Stimulated activated CD8-positive, alpha-beta memory T cell treated with anti-CD3 and anti-CD28 coated beads, Interleukin-15, amount 100 ng/mL, for 48 hours (primary cell): ENCODE measurements around the gene AKT1.

Experiments used
- DNase-seq, 2 donors: peaks; one replicate each; pipeline ENCODE4 v3.0.0-alpha.2; 2020; ENCODE audit warnings: low read depth in 2 of 2

Gene AKT1

DNA sequence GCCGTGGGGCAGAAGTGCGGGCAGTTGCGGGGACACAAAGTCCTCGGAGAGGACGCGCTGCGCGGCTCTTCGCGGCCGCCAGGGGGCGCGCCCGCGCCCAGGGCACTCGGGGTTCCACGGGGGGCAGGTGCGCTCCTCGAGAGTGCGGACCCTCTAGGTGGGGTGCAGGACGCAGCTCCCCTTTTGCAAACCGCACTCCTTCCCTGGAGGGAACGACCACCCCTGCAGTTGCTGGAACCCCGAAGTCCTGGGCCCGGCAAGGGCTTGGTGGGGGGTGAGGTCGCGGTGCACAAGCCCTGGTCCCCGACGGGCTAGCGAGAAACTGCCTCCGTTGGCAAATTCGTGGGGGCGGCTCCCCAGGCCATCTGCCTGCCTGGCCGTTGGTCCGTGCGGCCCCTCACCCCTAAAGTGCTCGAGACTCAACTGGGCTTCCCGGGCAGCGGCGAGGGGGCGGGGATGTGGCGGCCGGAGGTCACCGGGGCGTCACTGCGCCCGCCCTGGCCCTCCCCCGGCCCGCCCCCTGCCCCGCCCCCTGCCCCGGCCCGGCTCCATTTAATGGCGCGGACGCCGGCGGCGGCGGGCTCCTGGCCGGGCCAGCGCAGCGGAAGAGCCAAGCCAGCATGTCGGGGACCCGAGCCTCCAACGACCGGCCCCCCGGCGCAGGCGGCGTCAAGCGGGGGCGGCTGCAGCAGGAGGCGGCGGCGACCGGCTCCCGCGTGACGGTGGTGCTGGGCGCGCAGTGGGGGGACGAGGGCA is 71.7 kb downstream of the AKT1 start, which contains the start of gene ADSS1:
Gene ADSS1 (plus strand): TSS at position 579 of the 756 bp plus-strand sequence. CDS start 42 bp downstream, at position 621.
- DNase-seq = peak; percentile 25 to 36

DNA sequence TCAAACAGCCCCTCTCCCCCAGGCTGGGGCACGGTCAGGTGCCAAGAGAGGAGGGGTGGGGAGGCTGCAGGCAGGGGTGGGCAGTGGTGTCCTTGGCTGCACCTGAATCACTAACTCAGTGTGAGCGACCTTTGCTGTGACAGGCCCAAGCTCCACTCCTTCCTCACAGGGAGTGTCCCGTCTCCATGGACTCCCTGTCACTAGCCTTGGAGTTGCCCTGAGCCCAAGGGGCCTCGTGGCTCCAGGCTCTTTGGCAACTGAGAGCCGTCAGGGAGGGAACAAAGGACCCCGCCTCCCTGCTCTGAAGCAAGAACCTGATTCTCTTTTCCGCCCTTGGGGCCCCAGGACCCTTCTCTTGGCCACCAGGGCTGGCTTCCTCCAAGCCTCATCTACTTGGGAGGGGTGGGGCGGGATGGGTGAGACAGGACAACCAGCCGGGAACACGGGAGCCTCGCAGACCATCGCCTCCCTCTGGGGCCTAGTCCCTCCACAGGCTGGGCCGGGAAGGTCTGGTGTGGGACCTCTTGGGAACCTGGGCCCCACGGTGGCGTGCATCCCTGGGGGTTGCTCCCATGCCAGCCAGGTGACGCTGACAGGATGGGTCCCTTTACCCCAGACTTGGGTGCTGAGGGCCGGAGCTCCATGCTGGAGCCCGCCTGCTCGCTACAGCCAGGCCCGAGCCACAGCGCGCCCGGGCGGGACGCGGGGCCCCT is 72.5 kb downstream of the AKT1 start:
- DNase-seq = no peak

DNA sequence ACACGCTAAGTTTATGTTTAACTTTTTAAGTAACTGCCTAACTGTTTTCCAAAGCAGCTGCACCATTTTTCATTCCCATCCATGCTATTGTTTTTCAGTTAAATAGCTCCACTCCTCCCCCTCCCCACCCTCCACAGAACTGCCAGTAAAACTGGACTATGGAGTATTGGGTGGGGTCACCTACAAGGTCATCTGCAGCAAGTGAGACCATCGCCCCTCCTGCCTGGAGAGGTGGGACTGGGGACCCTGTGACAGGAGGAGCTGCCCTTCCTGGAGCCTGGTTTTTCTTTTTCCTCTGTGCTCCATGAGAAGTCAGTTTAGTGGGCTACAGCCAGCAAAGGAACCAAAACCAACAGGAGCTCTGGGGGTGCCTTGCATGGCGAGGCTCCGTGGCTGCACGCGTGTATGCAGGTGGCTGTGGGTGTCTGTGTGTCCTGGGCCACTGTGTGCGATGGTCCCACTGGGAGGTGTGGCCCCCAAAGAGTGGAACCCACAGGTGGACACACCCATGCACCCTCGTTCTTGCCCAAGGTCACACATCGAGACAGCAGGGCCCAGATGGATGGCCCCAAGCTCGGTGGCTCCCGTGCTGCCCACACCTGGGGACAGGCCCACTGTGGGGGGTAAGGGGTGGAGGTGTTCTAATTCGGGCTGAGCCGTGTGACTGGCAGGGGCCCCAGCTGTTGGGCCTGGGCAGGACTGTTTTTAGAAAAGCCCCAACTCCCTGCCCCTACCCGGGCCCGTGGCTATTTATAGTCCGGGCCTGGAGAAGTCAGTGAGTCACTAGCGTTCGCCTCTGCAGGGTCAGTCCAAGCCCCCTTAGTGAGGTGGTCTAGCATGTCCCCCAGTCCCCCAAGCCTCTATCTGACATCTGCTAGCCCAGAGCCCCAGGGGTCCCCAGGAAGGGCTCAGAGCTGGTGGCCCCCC is 73.8 kb downstream of the AKT1 start:
- no peak for DNase-seq
